CD4-positive, alpha-beta memory T cell (primary cell): ENCODE data around the gene GDF9. TPM values are rescaled to one million over a fixed set of nuclear protein-coding genes. Genes with fewer than 3 reads are reported as not detected.
A peak's percentile ranks its signal among the peaks of the same experiment; 100 is the strongest.

Experiments
- CTCF ChIA-PET: fragments of 350-600 bp; sonication (Branson Sonifier 250); formaldehyde crosslinking; loops from one replicate; lab custom pipeline; 2021; ENCODE audit warnings: inconsistent platforms; ENCODE audit not compliant: partially characterized antibody; lab: Charles Lee
- POLR2A ChIA-PET: fragments of 350-600 bp; sonication (Branson Sonifier 250); formaldehyde crosslinking; loops from one replicate; lab custom pipeline; 2021; ENCODE audit not compliant: partially characterized antibody; lab: Charles Lee
- DNase-seq, 5 donors: peaks; one replicate each; pipeline versions ENCODE4 v3.0.0 to v3.0.0-alpha.2; 2020 to 2022; ENCODE audit warnings: mixed read lengths in 1 of 5
- H3K27ac ChIP-seq: one replicate; pipeline ENCODE4 v1.7.0; 2013; ENCODE audit warnings: low read depth, low read length
- H3K27me3 ChIP-seq: 2 replicates; pipeline ENCODE4 v1.7.0; 2013; ENCODE audit warnings: mild to moderate bottlenecking, low read length, moderate library complexity; ENCODE audit not compliant: insufficient read depth
- H3K36me3 ChIP-seq: 2 replicates; pipeline ENCODE4 v1.7.0; 2013; ENCODE audit warnings: mild to moderate bottlenecking, low read length, moderate library complexity; ENCODE audit not compliant: insufficient read depth
- H3K4me1 ChIP-seq: 2 replicates; pipeline ENCODE4 v1.7.0; 2013; ENCODE audit warnings: mild to moderate bottlenecking, low read length, moderate library complexity; ENCODE audit not compliant: insufficient read depth
- H3K4me3 ChIP-seq, 2 donors: one replicate each; pipeline ENCODE4 v1.7.0; 2013; ENCODE audit warnings: low read length in 2 of 2, mild to moderate bottlenecking in 1 of 2
- H3K9me3 ChIP-seq, 2 donors: one replicate each; pipeline ENCODE4 v1.7.0; 2013; ENCODE audit warnings: low read length in 2 of 2, control low read depth in 1 of 2; ENCODE audit not compliant: control insufficient read depth in 1 of 2
- H3K27ac Mint-ChIP-seq, 7 donors: one replicate each; pipeline ENCODE4 v1.8.0; 2020 to 2021; ENCODE audit warnings: mixed read lengths in 7 of 7, mild to moderate bottlenecking in 6 of 7, inconsistent platforms in 3 of 7, moderate library complexity in 3 of 7
- H3K27me3 Mint-ChIP-seq, 2 donors: one replicate each; pipeline ENCODE4 v1.8.0; 2020 to 2021; ENCODE audit warnings: mixed read lengths in 2 of 2
- H3K36me3 Mint-ChIP-seq, 2 donors: one replicate each; pipeline ENCODE4 v1.8.0; 2020 to 2021; ENCODE audit warnings: mixed read lengths in 2 of 2, inconsistent platforms in 1 of 2, mild to moderate bottlenecking in 1 of 2
- H3K4me1 Mint-ChIP-seq, 4 donors: one replicate each; pipeline ENCODE4 v1.8.0; 2020 to 2021; ENCODE audit warnings: mixed read lengths in 4 of 4, mild to moderate bottlenecking in 1 of 4
- H3K4me3 Mint-ChIP-seq, 8 donors: one replicate each; pipeline ENCODE4 v1.8.0; 2020 to 2021; ENCODE audit warnings: mixed read lengths in 8 of 8, mild to moderate bottlenecking in 7 of 8, moderate library complexity in 6 of 8, inconsistent platforms in 3 of 8
- H3K9me3 Mint-ChIP-seq, 8 donors: one replicate each; pipeline ENCODE4 v1.8.0; 2020 to 2021; ENCODE audit warnings: mixed read lengths in 8 of 8, mild to moderate bottlenecking in 5 of 8, inconsistent platforms in 3 of 8, moderate library complexity in 1 of 8
- intact Hi-C: fragments of 100-400 bp; cut with micrococcal nuclease; formaldehyde crosslinking; loops from one replicate; pipeline ENCODE4 v1.15.1; 2023
- polyA plus RNA-seq, 2 donors: library from polyadenylated mRNA; unstranded; fragments of 300-500 nt; fragmentation: Illumina TruSeq; gene quantifications; one replicate each; pipeline ENCODE4 v1.2.3, GENCODE V29; 2021
- total RNA-seq, 2 experiments: library from RNA; stranded (reverse); gene quantifications; one replicate each; pipeline ENCODE4 v1.2.3, GENCODE V29; 2021

Gene GDF9
- total and polyA plus RNA-seq, 4 experiments from 2014 or later: 0.13 to 1.9 (median 0.72) TPM

DNA sequence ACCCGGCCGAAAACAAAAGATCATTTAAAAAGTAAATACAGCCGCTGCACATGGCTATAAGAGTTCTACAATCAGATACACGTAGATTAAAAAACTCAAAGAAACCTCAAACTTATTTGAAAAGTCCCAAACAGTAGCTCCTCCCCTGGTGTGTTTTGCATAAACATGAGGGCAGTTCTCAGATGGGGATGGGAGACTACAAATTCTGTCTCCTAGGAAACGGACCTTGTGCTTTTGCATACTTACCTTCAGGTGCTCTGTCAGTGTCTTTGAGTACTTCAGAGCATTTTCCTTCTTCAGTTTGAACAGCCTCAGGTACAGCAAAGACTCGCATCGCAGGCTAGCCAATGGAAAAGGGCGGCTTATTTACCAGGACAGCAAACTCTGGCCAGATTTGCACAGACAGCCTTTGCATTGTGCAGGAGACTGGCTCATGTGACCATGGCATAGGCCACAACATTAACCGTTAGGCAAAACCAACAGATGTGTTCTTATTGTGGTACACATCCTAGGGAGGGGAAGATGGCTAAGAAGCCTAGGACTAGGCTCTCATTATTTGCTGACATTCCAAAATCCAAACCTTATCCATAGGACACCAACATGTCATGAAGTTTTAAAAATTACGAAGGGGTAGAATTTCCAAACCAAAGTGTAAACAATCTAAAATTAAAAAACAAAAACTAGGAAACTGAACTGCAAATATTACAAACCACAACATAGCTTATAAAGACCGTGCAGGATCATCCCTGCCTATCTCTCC lies 20.0 kb upstream of the GDF9 start:
- CTCF ChIA-PET: interaction anchor here (1.1 kb wide), 2 partner anchors 19 to 66 kb away, joined by 3 read pairs; no protein-coding TSS in a partner anchor

DNA sequence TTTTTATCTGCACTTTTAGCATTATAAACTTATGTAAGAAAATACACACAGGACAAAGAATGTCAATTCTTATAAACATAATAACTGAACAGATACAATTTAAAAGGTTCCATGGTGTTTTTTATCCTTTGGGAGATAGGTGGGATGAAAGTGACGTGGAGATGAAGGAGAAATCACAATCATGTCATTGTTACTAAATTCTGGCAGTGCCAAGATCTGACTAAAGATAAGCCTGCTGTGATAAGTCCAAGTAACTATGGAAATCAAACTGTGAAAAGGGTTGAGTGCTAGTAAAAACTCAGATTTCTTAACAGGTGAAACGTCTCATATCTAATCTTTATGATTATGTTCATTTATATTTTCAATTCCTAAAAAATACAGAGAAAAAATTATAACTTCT lies 18.3 kb upstream of the GDF9 start:
- Mint-ChIP-seq H3K9me3 (no peaks in the 10 kb centered on the region), H3K4me1 (peaks cover 0 to 3% (median 0%) of the 10 kb centered on the region in 4 donors), H3K4me3 (no peak overlapping the region), H3K27me3 (no peaks in the 10 kb centered on the region), H3K36me3 (peaks cover 34 to 74% of the 10 kb centered on the region in 2 donors), H3K27ac (no peak overlapping the region)
- no peaks in the 10 kb centered on the region for H3K9me3 ChIP-seq
- no peaks in the 10 kb centered on the region for H3K4me1 ChIP-seq
- ChIA-PET POLR2A (no interaction called here), CTCF (interaction anchor here (1.6 to 4.4 kb wide), 5 partner anchors 16 to 64 kb away, joined by 5 to 42 read pairs (median 5); partner anchors contain the start of genes GDF9, SHROOM1 and UQCRQ)
- DNase-seq: no peak
- H3K36me3 ChIP-seq: peaks cover 46% of the 10 kb centered on the region
- H3K27me3 ChIP-seq: no peaks in the 10 kb centered on the region
- no peak overlapping the region for H3K27ac ChIP-seq
- no peak overlapping the region for H3K4me3 ChIP-seq
- intact Hi-C loops: loop anchor here (10.0 kb wide), 1 partner anchor 360 kb away; no protein-coding TSS in a partner anchor

More for the DNA sequence above, 20.0 kb upstream of the GDF9 start:
- H3K4me1 ChIP-seq: no peaks in the 10 kb centered on the region
- Mint-ChIP-seq H3K4me1 (peaks cover 0 to 3% (median 0%) of the 10 kb centered on the region in 4 donors), H3K36me3 (peaks cover 37 to 70% of the 10 kb centered on the region in 2 donors), H3K9me3 (no peaks in the 10 kb centered on the region), H3K4me3 (no peak overlapping the region), H3K27me3 (no peaks in the 10 kb centered on the region), H3K27ac (peak overlapping the region in 2 of 7 donors; percentile 10 to 18)
- no peak for DNase-seq
- no peak overlapping the region for H3K4me3 ChIP-seq
- H3K27ac ChIP-seq: no peak overlapping the region
- H3K9me3 ChIP-seq: no peaks in the 10 kb centered on the region
- POLR2A ChIA-PET: interaction anchor here (0.7 kb wide), 1 partner anchor 17 kb away, joined by 3 read pairs; no protein-coding TSS in a partner anchor
- H3K36me3 ChIP-seq: peaks cover 31% of the 10 kb centered on the region
- intact Hi-C loops: loop anchor here (10.0 kb wide), 1 partner anchor 361 kb away; no protein-coding TSS in a partner anchor
- H3K27me3 ChIP-seq: no peaks in the 10 kb centered on the region

DNA sequence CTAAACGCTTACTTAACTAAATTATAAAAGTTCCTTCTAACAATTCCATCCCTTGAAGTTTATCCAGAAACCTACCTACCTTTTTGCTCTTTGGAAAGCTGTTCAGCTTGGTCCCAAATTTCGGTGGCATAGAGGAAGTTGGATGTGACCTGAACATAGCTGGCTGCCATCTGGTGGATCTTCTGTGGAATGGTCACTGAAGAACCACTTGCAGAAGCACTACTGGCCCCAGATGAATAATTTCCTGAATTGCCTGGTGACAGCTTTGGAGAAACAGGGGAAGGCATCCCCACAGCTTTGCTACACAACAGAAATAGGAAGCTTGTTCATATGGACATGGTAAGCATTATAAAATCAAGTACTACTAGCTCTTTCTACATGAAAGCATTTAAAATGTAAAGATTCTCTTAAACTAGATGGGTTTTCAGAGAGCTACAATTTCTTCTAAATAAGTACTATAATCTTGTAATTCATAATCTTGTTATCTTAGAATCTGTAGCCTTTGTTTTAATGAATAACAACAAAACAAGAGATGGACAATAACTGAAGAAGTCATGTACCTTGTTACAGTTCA lies 17.1 kb upstream of the GDF9 start:
- Histone ChIP-seq H3K4me1 (no peaks in the 10 kb centered on the region), H3K27me3 (no peaks in the 10 kb centered on the region), H3K27ac (no peak overlapping the region), H3K36me3 (peaks cover 49% of the 10 kb centered on the region), H3K9me3 (no peaks in the 10 kb centered on the region), H3K4me3 (no peak overlapping the region)
- H3K27ac Mint-ChIP-seq: peak overlapping the region in 5 of 7 donors; percentile 36 to 84 (median 76)
- no peak overlapping the region for H3K4me3 Mint-ChIP-seq
- no peaks in the 10 kb centered on the region for H3K9me3 Mint-ChIP-seq
- intact Hi-C loops: loop anchor here (1.0 to 10.0 kb wide), 3 partner anchors 53 to 498 kb away; partner anchors contain the start of gene SHROOM1
- H3K4me1 Mint-ChIP-seq: peaks cover 0 to 3% (median 0%) of the 10 kb centered on the region in 4 donors
- H3K36me3 Mint-ChIP-seq: peaks cover 36 to 72% of the 10 kb centered on the region in 2 donors
- ChIA-PET CTCF (interaction anchor here (1.2 to 4.4 kb wide), 16 partner anchors 9 to 497 kb away, joined by 3 to 42 read pairs (median 4); partner anchors contain the start of genes GDF9, SHROOM1 and UQCRQ), POLR2A (interaction anchor here (0.7 to 1.8 kb wide), 3 partner anchors 9 to 54 kb away, joined by 4 to 9 read pairs (median 5); partner anchors contain the start of genes SHROOM1 and UQCRQ)
- DNase-seq: peak in 4 of 5 donors; percentile 24 to 33 (median 28)
- H3K27me3 Mint-ChIP-seq: no peaks in the 10 kb centered on the region

DNA sequence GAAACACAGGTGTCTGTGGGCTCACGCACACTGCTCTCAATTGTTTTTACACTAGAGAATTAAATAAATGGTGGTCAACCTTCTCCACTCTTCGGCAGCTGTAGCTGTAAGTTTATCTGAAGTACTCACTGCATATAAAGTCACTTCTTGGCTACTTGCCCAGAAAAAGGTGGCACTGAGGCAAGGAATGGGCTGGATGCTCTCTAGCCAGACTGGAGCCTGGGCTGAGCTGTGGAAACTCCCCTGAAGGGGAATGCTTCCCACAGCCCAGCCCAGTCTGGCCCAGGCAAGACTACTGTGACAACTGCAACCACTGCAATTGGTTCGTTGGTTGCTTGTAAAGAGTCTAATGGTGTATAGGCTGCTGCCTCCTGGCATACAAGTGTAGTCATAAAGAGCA lies 11.7 kb upstream of the GDF9 start:
- intact Hi-C loops: no loop called here
- H3K4me3 Mint-ChIP-seq: no peak overlapping the region
- Histone ChIP-seq H3K27me3 (no peaks in the 10 kb centered on the region), H3K27ac (no peak overlapping the region), H3K4me3 (no peak overlapping the region), H3K9me3 (no peaks in the 10 kb centered on the region), H3K4me1 (no peaks in the 10 kb centered on the region), H3K36me3 (peaks cover 39% of the 10 kb centered on the region)
- ChIA-PET CTCF (interaction anchor here (1.1 kb wide), 1 partner anchor 49 kb away, joined by 3 read pairs; no protein-coding TSS in a partner anchor), POLR2A (no interaction called here)
- no peaks in the 10 kb centered on the region for H3K4me1 Mint-ChIP-seq
- no peaks in the 10 kb centered on the region for H3K27me3 Mint-ChIP-seq
- no peaks in the 10 kb centered on the region for H3K9me3 Mint-ChIP-seq
- peak overlapping the region in 1 of 7 donors; percentile 74 for H3K27ac Mint-ChIP-seq
- DNase-seq: no peak
- peaks cover 17 to 57% of the 10 kb centered on the region in 2 donors for H3K36me3 Mint-ChIP-seq

DNA sequence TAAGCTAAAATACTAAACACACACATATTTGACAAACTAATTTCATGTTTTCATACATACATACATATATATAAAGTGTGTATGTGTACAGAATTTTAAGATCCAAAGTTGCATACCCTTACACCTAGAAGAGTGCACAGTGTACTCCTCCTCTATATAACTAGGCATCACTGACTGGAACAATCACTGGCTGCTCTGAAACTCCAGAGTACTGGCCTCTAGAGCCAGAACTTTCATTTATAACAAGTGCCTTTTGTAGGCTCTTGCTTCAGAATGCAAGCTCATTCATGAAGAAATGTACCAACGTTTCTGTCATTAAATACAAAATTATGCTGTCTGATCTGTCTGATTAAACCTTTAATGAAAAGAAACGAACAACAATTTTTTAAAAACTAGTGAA lies 11.2 kb upstream of the GDF9 start:
- H3K36me3 Mint-ChIP-seq: peaks cover 13 to 59% of the 10 kb centered on the region in 2 donors
- no peaks in the 10 kb centered on the region for H3K4me1 ChIP-seq

DNA sequence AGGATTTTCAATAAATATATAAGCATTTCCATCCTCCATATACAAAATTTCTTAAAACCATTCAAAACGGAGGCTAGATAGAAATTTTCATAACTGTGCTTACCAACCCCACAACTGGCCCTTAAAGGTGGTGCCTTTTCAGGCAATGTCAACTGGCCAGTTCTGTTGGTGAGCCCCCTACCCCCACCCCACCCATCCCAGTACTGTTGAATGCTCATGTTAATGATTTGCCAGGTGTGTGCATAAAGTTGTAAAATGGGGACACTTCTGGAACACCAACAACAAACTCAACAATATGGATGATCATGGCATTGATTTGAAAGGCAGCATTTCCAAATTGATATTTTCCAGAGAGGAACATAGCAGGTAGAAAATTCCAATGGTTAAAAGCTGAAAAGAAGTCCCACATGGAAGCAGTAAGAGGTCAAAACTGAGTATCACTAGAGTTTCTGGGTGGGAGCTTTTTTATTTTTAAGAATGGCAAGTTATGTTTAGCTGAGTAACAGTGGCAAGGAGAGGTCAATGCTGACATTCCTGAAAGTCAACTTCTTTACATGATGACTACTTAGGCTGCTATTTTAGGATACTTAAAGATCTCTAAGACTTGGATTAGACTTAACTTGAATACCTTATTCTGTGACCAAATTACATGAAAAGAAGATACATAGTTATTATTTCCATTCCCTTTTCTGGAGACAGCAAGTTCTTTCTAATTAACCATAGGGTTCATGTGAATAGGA lies 9.9 kb upstream of the GDF9 start:
- CTCF ChIA-PET: interaction anchor here (1.1 kb wide), 1 partner anchor 56 kb away, joined by 4 read pairs; no protein-coding TSS in a partner anchor
- intact Hi-C loops: no loop called here
- peaks cover 12 to 57% of the 10 kb centered on the region in 2 donors for H3K36me3 Mint-ChIP-seq

More for the DNA sequence above, 11.2 kb upstream of the GDF9 start:
- Mint-ChIP-seq H3K4me1 (no peaks in the 10 kb centered on the region), H3K4me3 (no peak overlapping the region), H3K27me3 (no peaks in the 10 kb centered on the region), H3K27ac (no peak overlapping the region), H3K9me3 (no peaks in the 10 kb centered on the region)
- peaks cover 39% of the 10 kb centered on the region for H3K36me3 ChIP-seq
- intact Hi-C loops: no loop called here
- DNase-seq: no peak
- no peak overlapping the region for H3K27ac ChIP-seq
- H3K4me3 ChIP-seq: no peak overlapping the region
- ChIA-PET CTCF (interaction anchor here (1.1 kb wide), 2 partner anchors 49 to 57 kb away, joined by 3 to 4 read pairs; no protein-coding TSS in a partner anchor), POLR2A (interaction anchor here (1.4 to 1.6 kb wide), 2 partner anchors 9 to 11 kb away, joined by 3 to 5 read pairs; partner anchors contain the start of genes GDF9 and UQCRQ)
- no peaks in the 10 kb centered on the region for H3K27me3 ChIP-seq
- no peaks in the 10 kb centered on the region for H3K9me3 ChIP-seq

More for the DNA sequence above, 9.9 kb upstream of the GDF9 start:
- H3K4me1 Mint-ChIP-seq: no peaks in the 10 kb centered on the region
- no peak overlapping the region for H3K4me3 Mint-ChIP-seq
- Histone ChIP-seq H3K9me3 (no peaks in the 10 kb centered on the region), H3K36me3 (peaks cover 37% of the 10 kb centered on the region), H3K4me3 (no peak overlapping the region), H3K27me3 (no peaks in the 10 kb centered on the region), H3K27ac (no peak overlapping the region), H3K4me1 (no peaks in the 10 kb centered on the region)
- no peaks in the 10 kb centered on the region for H3K27me3 Mint-ChIP-seq
- H3K27ac Mint-ChIP-seq: peak overlapping the region in 3 of 7 donors; percentile 11 to 36 (median 18)
- POLR2A ChIA-PET: interaction anchor here (1.4 to 1.6 kb wide), 2 partner anchors 8 to 10 kb away, joined by 3 to 5 read pairs; partner anchors contain the start of genes GDF9 and UQCRQ
- H3K9me3 Mint-ChIP-seq: no peaks in the 10 kb centered on the region
- no peak for DNase-seq
